ENCODE results near the gene CCDC146.
"Not testable (repeated sequence)": the region's sequence is repeated elsewhere in the genome, so short reads cannot be mapped to it uniquely, and the experiment has no call there.

DNA sequence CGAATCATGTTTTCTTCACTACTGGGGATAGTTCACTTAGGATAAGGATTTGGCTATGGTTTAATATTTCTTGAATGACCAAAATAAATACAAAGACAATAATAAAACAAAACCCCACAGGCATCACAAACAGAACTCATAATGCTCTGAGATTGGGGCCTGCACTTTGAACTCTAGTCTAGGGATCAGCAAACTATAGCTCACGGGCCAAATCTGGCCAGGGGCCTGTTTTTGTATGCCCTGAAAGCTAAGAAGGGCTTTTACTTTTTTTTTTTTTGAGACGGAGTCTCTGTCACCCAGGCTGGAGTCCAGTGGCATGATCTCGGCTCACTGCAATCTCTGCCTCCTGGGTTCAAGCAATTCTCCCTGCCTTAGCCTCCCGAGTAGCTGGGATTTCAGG, 45.4 kb upstream of the CCDC146 start:
- TF ChIP-seq EP300 (IDR thresholded peaks at IDR 0.05; ENCODE audit: low read depth); POLR2AphosphoS5 (IDR thresholded peaks at IDR 0.05): not testable (repeated sequence)
- TF ChIP-seq, protein P1, sequence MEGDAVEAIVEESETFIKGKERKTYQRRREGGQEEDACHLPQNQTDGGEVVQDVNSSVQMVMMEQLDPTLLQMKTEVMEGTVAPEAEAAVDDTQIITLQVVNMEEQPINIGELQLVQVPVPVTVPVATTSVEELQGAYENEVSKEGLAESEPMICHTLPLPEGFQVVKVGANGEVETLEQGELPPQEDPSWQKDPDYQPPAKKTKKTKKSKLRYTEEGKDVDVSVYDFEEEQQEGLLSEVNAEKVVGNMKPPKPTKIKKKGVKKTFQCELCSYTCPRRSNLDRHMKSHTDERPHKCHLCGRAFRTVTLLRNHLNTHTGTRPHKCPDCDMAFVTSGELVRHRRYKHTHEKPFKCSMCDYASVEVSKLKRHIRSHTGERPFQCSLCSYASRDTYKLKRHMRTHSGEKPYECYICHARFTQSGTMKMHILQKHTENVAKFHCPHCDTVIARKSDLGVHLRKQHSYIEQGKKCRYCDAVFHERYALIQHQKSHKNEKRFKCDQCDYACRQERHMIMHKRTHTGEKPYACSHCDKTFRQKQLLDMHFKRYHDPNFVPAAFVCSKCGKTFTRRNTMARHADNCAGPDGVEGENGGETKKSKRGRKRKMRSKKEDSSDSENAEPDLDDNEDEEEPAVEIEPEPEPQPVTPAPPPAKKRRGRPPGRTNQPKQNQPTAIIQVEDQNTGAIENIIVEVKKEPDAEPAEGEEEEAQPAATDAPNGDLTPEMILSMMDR (IDR thresholded peaks at IDR 0.05), result not testable (repeated sequence)
